H1 (cell line): ENCODE measurements around the gene DPPA4. TPM values are rescaled to one million over a fixed set of nuclear protein-coding genes. Genes with fewer than 3 reads are reported as not detected.
"Not testable (repeated sequence)": the region's sequence is repeated elsewhere in the genome, so short reads cannot be mapped to it uniquely, and the experiment has no call there.

Experiments used
- CTCF ChIA-PET: fragments of 300-600 bp; sonication (Branson Sonifier 250); formaldehyde crosslinking; loops from one replicate; lab custom pipeline; 2021; ENCODE audit not compliant: partially characterized antibody; lab: Charles Lee
- POLR2A ChIA-PET: fragments of 300-600 bp; sonication (Branson Sonifier 250); formaldehyde crosslinking; loops from one replicate; lab custom pipeline; 2021; ENCODE audit warnings: inconsistent platforms; ENCODE audit not compliant: partially characterized antibody; lab: Charles Lee
- DNase-seq, 2 experiments: peaks; one replicate each; pipeline versions ENCODE4 v3.0.0 to v3.0.0-alpha.2; 2010 to 2022; ENCODE audit warnings: low spot score in 2 of 2, low read depth in 1 of 2, mixed read lengths in 1 of 2
- FAIRE-seq: peaks from 2 replicates; lab custom pipeline; 2011; peaks lifted over from hg19 to GRCh38; lab: Jason Lieb, UNC
- H2AFZ ChIP-seq: 2 replicates; pipeline ENCODE4 v1.8.1; 2012; ENCODE audit warnings: low read length, inconsistent platforms
- H2AK5ac ChIP-seq: 2 replicates; pipeline ENCODE4 v1.6.1; 2013; ENCODE audit warnings: low read depth, low read length
- H2BK120ac ChIP-seq: replicated peaks from 2 replicates; pipeline ENCODE3; 2013; ENCODE audit warnings: low read depth, low read length, inconsistent platforms
- H2BK12ac ChIP-seq: 2 replicates; pipeline ENCODE4 v1.6.1; 2013; ENCODE audit warnings: low read depth, low read length
- H2BK15ac ChIP-seq: 2 replicates; pipeline ENCODE4 v1.6.1; 2013; ENCODE audit warnings: low read length
- H2BK20ac ChIP-seq: 2 replicates; pipeline ENCODE4 v1.6.1; 2013; ENCODE audit warnings: low read length
- H2BK5ac ChIP-seq: 2 replicates; pipeline ENCODE4 v1.6.1; 2013; ENCODE audit warnings: low read depth, low read length
- H3K14ac ChIP-seq: 2 replicates; pipeline ENCODE4 v1.6.1; 2013; ENCODE audit warnings: inconsistent platforms; ENCODE audit not compliant: insufficient read length
- H3K18ac ChIP-seq: 2 replicates; pipeline ENCODE4 v1.6.1; 2013; ENCODE audit warnings: low read length; ENCODE audit errors: extremely low read depth
- H3K23ac ChIP-seq: 2 replicates; pipeline ENCODE4 v1.6.1; 2013; ENCODE audit warnings: inconsistent platforms; ENCODE audit not compliant: insufficient read length
- H3K23me2 ChIP-seq: 2 replicates; pipeline ENCODE4 v1.6.1; 2013; ENCODE audit warnings: low read depth, low read length
- H3K27ac ChIP-seq: 2 replicates; pipeline ENCODE4 v1.6.1; 2011; ENCODE audit warnings: low read depth, low read length, inconsistent platforms
- H3K27me3 ChIP-seq, 4 experiments: replicated peaks in 1 of 4; 1 replicate in 1 of 4; 2 replicates in 3 of 4; pipeline versions ENCODE4 v1.6.1 to v1.8.1; 2011 to 2013; ENCODE audit warnings: low read length in 3 of 4, mild to moderate bottlenecking in 3 of 4, inconsistent platforms in 2 of 4, mixed read lengths in 2 of 4, moderate library complexity in 1 of 4; ENCODE audit not compliant: control insufficient read depth in 3 of 4, insufficient read depth in 3 of 4; ENCODE audit errors: extremely low read depth in 1 of 4
- H3K36me3 ChIP-seq, 4 experiments: 2 replicates each; pipeline versions ENCODE4 v1.6.1 to v1.8.1; 2011 to 2013; ENCODE audit warnings: mild to moderate bottlenecking in 4 of 4, low read length in 3 of 4, moderate library complexity in 2 of 4, control low read depth in 1 of 4, inconsistent platforms in 1 of 4; ENCODE audit not compliant: insufficient read depth in 4 of 4, control insufficient read depth in 2 of 4
- H3K4ac ChIP-seq: replicated peaks from 2 replicates; pipeline ENCODE3; 2013; ENCODE audit warnings: low read length, low read depth, mixed read lengths, inconsistent platforms; ENCODE audit not compliant: insufficient read length
- H3K4me1 ChIP-seq, 4 experiments: replicated peaks in 1 of 4; 1 replicate in 1 of 4; 2 replicates in 3 of 4; pipeline versions ENCODE4 v1.6.1 to v1.8.1; 2011 to 2013; ENCODE audit warnings: low read length in 3 of 4, inconsistent platforms in 2 of 4, mixed read lengths in 1 of 4; ENCODE audit not compliant: insufficient read depth in 4 of 4, control insufficient read depth in 3 of 4
- H3K4me2 ChIP-seq, 2 experiments: 2 replicates each; pipeline versions ENCODE4 v1.6.1 to v1.8.1; 2011 to 2013; ENCODE audit warnings: low read depth in 2 of 2, low read length in 2 of 2, control low read depth in 1 of 2, inconsistent platforms in 1 of 2, mild to moderate bottlenecking in 1 of 2; ENCODE audit not compliant: insufficient read depth in 1 of 2
- H3K4me3 ChIP-seq, 4 experiments: fragments of 200-600, 300-600 bp in 1 of 4; sonication (generic), shearing (Covaris generic), sonication (Bioruptor Twin) in 1 of 4; 2 replicates each; pipeline versions ENCODE4 v1.5.1 to v1.8.1; 2011 to 2016; ENCODE audit warnings: low read length in 4 of 4, low read depth in 3 of 4, control low read depth in 2 of 4, inconsistent platforms in 2 of 4, mild to moderate bottlenecking in 2 of 4, mixed read lengths in 1 of 4, moderate library complexity in 1 of 4; ENCODE audit not compliant: insufficient read depth in 2 of 4; ENCODE audit errors: extremely low read depth in 1 of 4
- H3K56ac ChIP-seq: replicated peaks from 2 replicates; pipeline ENCODE3; 2013; ENCODE audit warnings: low read depth, mild to moderate bottlenecking, mixed read lengths, low read length, inconsistent platforms; ENCODE audit not compliant: insufficient read length
- H3K79me1 ChIP-seq: 2 replicates; pipeline ENCODE4 v1.6.1; 2013; ENCODE audit warnings: low read depth, low read length, control low read depth
- H3K79me2 ChIP-seq, 2 experiments: 2 replicates each; pipeline versions ENCODE4 v1.6.1 to v1.8.1; 2012 to 2013; ENCODE audit warnings: low read length in 2 of 2, mild to moderate bottlenecking in 2 of 2, inconsistent platforms in 1 of 2; ENCODE audit not compliant: insufficient read depth in 2 of 2, control insufficient read depth in 1 of 2
- H3K9ac ChIP-seq, 4 experiments: replicated peaks in 1 of 4; 1 replicate in 1 of 4; 2 replicates in 3 of 4; pipeline versions ENCODE4 v1.6.1 to v1.8.1; 2011 to 2013; ENCODE audit warnings: low read depth in 3 of 4, low read length in 3 of 4, control low read depth in 2 of 4, mild to moderate bottlenecking in 2 of 4, moderate library complexity in 2 of 4, inconsistent platforms in 1 of 4; ENCODE audit errors: extremely low read depth in 1 of 4
- H3K9me3 ChIP-seq, 2 experiments: 2 replicates each; pipeline versions ENCODE4 v1.6.1 to v1.8.1; 2012 to 2013; ENCODE audit warnings: mild to moderate bottlenecking in 2 of 2, moderate library complexity in 2 of 2, control low read depth in 1 of 2, inconsistent platforms in 1 of 2, low read depth in 1 of 2, low read length in 1 of 2, mixed read lengths in 1 of 2; ENCODE audit not compliant: insufficient read depth in 2 of 2
- H4K20me1 ChIP-seq, 2 experiments: replicated peaks in 1 of 2; 2 replicates each; pipeline versions ENCODE3 to v1.8.1; 2011 to 2013; ENCODE audit warnings: inconsistent platforms in 2 of 2, low read length in 2 of 2, mild to moderate bottlenecking in 1 of 2; ENCODE audit not compliant: insufficient read depth in 2 of 2, control insufficient read depth in 1 of 2
- H4K5ac ChIP-seq: 2 replicates; pipeline ENCODE4 v1.6.1; 2013; ENCODE audit warnings: low read length, low read depth, mixed read lengths, inconsistent platforms; ENCODE audit not compliant: insufficient read length
- H4K8ac ChIP-seq: 2 replicates; pipeline ENCODE4 v1.8.0; 2013; ENCODE audit warnings: mild to moderate bottlenecking, moderate library complexity, low read length, inconsistent platforms; ENCODE audit not compliant: insufficient read depth; ENCODE audit errors: extremely low read depth
- H4K91ac ChIP-seq: replicated peaks from 2 replicates; pipeline ENCODE3; 2013; ENCODE audit warnings: low read length, mixed read lengths, inconsistent platforms; ENCODE audit not compliant: insufficient read length
- WGBS, 2 experiments: shearing (Covaris generic) in 1 of 2; methylation state at CpG; one replicate each; pipeline versions ENCODE4 v1.1.6 to v1.1.7; 2013 to 2015; ENCODE audit warnings: low lambda C conversion rate in 2 of 2, mixed read lengths in 2 of 2, inconsistent platforms in 1 of 2, low coverage in 1 of 2, missing lambda C conversion rate in 1 of 2; ENCODE audit not compliant: insufficient replicate concordance in 2 of 2, insufficient coverage in 1 of 2, insufficient read length in 1 of 2; ENCODE audit errors: extremely low coverage in 1 of 2, missing lambda C conversion rate in 1 of 2; 5-methylcytosine and 5-hydroxymethylcytosine counted together
- polyA plus RNA-seq, 7 experiments: library from polyadenylated mRNA; depleted of rRNA in 3 of 7; stranded (reverse) in 5 of 7; unstranded in 2 of 7; fragments of >200 nt in 5 of 7; fragments of 200-250 nt in 2 of 7; gene quantifications; 1 replicate in 5 of 7; 2 replicates in 1 of 7; 4 replicates in 1 of 7; pipeline versions ENCODE4 v1.2.1 to v1.2.3, GENCODE V29; 2011 to 2013; ENCODE audit warnings: missing spikeins in 2 of 7, mixed read lengths in 2 of 7
- total RNA-seq: library from RNA; stranded (reverse); fragmentation: NEBNext Ultra II Directional; extraction: Animal tissue kit (Norgen Biotek cat#: 25700); gene quantifications from 2 replicates; pipeline ENCODE4 v1.2.1, GENCODE V29; 2021

DPPA4 gene
- total and polyA plus RNA-seq, 2 of the 8 experiments (the other 6 are each of a cell fraction or from before 2014, with no cell fraction given): 424 to 772 TPM

- not testable (repeated sequence) for H3K27ac ChIP-seq, H2AK5ac ChIP-seq, DNase-seq, H3K4me3 ChIP-seq, H2BK15ac ChIP-seq, H3K4ac ChIP-seq, H3K18ac ChIP-seq, H3K27me3 ChIP-seq, H4K20me1 ChIP-seq, H2BK20ac ChIP-seq, H3K9me3 ChIP-seq, H3K56ac ChIP-seq, H3K4me1 ChIP-seq, H3K79me2 ChIP-seq, H3K79me1 ChIP-seq, H3K14ac ChIP-seq, H3K4me2 ChIP-seq, H2AFZ ChIP-seq, H3K9ac ChIP-seq, H3K23ac ChIP-seq, H3K23me2 ChIP-seq, FAIRE-seq, H4K91ac ChIP-seq, H2BK120ac ChIP-seq
- H4K5ac ChIP-seq: peak overlapping the region; percentile 36
- H4K8ac ChIP-seq: 0 out of 2 replicates have a peak overlapping the region, but pooled peaks have one; percentile 35
- 0 out of 2 replicates have a peak overlapping the region, but pooled peaks have one; percentile 14 for H2BK12ac ChIP-seq
- H3K36me3 ChIP-seq: peaks cover 0 to 12% (median 2%) of the 10 kb centered on the region in 4 experiments; a peak in 2 of 8 replicates
- peak overlapping the region; percentile 53; the same call in 1 of the 2 replicates for H2BK5ac ChIP-seq
- POLR2A ChIA-PET: interaction anchor here (0.8 to 16.7 kb wide), 3 partner anchors 15 to 32 kb away, joined by 3 to 402 read pairs (median 122); partner anchors contain the start of gene DPPA4
- WGBS, 2 experiments: 94% methylated on average over 2 of the region's 2 CpGs; no CpG with 5 or more reads in 1 of the 2 experiments
- CTCF ChIA-PET: interaction anchor here (0.7 kb wide), 1 partner anchor 282 kb away, joined by 3 read pairs; no protein-coding TSS in a partner anchor
Measured at GRCh38 chr3:109358809-109359208, 21.5 kb upstream of the DPPA4 start.
